NAMALWA (cell line): ENCODE results near the gene ELF5.

Experiments
- DNase-seq: peaks from one replicate; pipeline ENCODE4 v3.0.0-alpha.2; 2015; ENCODE audit warnings: low spot score

ELF5 gene

DNA sequence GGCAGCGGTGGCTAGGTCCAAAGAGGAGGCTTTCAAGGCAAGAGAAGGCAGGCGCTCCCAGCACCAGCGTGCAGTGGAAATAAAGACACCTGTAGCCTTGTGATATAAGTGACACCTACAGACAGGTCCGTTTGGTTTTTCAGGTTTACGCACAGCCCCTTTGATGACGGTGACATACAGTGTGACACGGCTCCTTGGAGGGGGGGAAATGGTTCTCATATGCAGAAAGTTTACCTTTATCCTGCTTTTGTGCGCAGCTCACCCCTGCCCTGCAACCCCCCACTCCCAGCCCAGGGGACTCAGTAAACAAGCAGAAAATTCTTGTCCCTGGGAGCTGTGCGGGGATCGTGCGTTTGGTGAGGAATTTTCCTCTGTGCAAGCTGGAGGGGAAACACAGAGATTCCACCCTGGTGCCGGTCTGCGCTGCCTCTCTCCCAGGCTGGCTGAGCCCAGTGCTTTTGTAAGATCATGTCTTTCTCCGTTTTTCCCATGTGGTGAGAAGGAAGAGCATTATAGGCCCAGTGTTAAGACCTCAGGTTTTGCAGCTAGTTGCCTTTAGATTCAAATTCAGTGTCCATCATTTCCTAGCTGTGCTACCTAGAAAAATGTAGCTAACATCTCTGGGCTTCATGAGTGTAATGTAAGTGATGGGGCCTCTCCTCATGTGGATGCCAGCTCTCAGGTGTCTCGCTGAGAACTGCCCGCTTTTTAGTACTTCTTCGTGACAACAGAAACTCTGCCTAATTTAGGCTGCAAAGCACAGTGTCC is at the start of gene ELF5:
Gene ELF5, minus strand, starts transcription at position 113 of the 768 bp plus-strand sequence. CDS start 8,045 bp downstream, outside the sequence.
- no peak for DNase-seq

DNA sequence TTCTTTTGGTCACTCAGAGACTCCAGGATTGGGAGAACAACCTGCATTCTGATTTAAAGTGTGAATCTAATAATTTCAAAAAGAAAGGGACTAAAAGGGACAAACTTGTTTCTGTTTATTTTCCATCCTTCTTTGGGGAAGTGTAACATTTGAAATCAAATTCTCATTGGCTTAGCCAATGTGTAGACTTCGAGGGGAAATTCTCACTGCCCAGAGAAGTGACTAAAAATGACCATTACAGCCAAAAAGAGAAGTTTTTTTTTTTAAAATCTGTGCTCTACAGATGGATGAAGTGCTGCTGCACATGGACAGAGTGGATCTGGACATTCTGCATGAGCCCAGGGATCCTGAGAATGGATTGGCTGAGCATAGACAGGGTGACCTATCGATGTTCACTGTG is 49.4 kb upstream of the ELF5 start:
- no peak for DNase-seq

DNA sequence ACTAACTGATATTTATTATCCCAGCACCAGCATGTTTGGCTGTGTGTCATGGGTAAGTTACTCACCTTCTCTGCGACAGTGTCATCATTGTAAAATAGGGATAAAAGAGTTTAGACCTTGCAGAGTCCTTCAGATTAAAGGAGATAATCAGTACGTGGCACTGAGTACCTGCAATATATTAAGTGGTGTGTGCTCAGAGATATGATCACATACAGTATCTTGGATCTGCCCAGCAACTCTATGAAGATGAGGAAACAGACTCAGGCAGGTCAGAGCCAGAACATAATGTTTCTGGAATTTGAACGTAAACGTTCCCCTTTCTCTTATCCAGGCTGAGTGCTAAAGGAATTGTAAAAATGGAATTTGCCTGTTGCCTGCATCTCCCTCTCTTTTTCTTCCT is 46.9 kb upstream of the ELF5 start:
- DNase-seq: no peak

DNA sequence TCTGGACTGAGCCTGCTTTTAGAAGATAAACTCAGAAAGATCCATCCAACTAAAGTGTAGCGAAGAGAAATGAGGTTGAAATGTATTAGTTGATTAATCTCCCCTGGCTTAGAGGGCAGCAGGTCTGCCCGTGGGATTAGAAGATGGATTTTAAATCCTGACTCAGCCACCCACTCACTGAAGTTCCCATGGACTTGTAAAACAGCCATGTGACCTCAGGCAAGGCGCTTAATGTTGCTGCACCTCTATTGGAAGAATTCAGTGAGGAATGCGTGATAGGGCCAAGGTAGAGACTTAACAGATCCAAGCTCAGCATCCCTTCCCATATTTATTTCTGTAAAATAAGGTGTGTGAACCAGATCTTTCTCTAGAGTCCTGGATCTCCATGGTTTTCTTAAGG is 45.1 kb upstream of the ELF5 start:
- no peak for DNase-seq

DNA sequence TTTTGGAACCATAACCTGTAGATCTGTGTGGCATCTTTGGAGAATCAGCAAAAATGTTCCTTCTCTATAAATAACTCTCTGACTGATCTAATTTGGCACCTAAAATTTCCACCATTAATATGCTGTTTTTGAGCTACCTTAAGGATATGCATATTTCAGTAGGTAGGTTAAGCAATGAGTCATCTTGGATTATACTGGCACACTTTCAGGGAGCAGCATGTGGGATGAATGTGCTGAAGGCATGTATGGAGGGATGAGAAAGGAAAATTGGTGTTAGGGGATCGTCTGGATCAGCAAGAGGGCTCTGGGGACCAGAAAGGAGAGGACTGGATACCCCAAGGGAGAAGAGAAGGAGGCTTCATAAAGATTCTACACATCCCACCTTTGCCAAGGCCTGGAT is 44.6 kb upstream of the ELF5 start:
- DNase-seq: no peak

DNA sequence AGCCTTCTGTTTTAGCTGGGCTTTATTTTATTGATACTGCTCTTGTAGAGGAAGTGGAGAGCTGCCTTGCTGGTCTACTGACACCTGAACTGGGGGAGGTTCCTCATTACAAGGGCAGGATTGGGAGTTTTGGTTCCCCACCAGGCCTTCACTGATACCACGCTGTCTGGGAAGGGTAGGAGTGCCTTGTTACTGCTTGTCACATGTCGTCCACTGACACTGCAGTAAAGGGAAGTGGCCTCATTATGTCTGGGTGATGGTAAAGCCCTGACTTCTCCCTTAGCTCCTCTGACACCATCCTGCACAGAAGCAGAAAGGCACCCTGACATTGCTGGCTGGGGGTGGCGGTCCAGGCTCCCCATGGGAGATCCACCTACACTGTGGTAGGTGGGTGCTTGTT is 38.7 kb upstream of the ELF5 start:
- DNase-seq: no peak

DNA sequence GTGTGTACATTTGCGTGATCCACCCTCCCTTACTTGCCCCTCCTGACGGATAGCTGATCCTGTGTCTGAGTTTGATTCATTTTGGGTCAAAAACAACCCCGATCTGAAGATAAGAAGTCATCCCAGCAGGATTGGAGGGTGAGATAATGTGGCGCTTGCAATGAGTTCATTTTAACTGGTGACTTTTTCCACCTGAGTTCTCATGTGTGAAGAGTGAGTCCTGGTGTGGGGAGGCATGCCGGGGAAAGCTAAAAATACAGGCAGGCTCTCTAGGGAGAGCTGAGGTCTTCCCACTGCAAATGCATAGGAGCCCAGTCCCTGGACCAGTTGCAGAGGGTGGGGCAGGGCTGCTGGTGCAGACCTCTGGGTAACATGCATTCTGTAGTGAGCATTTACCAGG is 35.7 kb upstream of the ELF5 start:
- DNase-seq: no peak

DNA sequence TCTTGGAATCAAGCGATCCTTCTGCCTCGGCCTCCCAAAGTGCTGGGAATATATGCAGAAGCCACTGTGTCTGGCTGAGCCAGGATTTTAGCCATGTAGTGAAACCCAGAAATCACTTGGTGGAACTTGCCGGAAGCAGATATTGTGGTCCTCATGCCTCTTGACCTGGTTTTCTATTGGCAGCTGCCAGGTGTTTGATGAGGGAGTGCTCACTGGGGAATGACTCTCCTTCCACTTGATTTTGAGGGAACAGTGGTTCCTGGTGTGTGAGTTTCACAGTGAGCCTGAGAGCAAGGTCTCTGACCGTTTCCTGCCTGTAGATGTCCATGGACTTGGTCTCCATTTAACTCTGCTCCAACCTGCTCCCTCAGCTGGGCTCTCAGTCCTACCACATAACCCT is 34.7 kb upstream of the ELF5 start:
- no peak for DNase-seq

DNA sequence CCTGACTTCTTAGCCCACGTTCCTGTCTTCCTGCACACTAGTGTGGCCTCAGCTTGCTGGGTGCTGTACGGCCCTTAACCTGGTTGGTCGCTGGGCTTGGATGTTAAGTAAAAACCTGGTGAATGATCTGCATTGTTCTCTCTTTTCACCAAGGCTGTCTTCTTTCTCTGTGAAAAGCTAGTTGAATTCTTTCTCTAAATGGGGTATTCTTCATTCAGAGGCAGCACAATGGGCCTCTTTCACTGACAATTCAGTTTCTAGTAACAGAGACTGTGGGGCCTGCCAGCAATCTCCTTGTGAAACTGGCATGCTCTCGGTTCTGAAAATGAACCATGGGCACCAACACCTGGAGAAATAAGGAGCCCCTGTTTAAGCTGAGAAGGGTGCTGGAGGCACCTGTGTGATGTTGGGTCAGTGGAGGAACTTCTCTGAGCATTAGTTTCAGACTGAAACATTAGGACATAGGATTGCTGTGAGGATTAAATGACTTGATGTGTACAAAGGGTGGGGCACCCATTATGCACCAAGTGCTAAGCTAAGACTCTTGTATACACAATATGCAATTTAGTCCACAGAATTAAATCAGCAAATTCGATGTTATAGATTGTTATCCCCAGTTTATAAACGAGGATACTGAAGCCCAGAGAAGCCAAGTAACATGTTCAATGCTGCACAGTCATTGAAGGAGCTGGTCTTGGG is 33.1 kb upstream of the ELF5 start:
- no peak for DNase-seq

DNA sequence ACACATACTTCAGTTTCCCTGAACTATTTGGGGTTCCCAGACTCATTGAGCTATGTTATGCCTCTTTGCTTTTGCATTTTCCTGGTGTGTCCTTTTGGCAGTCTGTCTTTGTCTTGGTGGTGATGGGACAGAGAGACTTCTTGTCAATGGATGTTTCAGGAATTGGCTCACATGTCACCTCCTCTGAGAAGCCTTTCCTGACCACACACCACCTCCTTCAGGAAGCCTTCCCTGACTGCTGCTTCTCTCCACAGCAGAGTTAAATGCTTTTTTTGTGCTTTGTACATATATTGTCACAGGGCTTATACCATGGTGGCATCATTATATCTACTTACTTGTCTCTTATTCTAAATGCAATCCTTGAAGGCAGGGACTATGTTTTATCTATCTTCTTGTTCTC is 28.5 kb upstream of the ELF5 start:
- no peak for DNase-seq

DNA sequence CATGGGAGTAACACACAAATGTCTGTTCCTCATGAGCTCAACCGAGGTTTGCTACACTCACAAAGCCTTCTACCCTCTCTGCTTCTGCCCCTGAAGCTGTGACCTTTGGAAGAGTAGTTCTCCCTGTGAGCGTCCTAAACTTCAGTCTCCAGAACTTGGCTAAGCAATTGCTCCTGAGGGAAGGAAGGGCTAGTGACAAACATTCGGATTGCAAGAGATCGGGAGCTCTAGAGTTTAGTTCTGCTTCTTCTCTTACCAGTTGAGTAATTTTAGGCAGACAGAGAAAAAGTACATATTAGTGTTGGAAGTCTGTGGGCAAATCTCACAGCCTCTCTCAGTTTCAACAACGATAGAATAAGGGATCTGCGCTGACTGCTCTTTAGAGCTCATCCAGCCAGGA is 27.3 kb upstream of the ELF5 start:
- DNase-seq: no peak

DNA sequence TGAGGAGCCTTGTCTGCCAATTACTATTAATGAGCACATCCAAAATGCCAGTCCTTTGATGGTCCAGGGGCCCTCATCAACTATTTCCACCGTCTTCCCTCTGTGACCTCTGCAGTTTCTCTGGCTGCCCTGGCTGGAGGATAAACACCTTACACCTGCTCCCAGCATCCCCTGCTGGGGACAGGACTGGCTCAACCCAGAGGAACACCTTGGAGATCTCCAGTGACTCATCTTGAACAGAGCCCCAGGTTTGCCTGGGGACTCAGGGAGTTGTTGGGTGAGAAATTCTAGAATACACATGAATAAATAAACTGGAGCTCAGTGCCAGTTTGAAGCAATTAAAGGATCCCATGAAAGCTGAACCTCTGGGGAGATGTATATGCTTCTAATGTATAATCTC is 24.0 kb upstream of the ELF5 start:
- no peak for DNase-seq

DNA sequence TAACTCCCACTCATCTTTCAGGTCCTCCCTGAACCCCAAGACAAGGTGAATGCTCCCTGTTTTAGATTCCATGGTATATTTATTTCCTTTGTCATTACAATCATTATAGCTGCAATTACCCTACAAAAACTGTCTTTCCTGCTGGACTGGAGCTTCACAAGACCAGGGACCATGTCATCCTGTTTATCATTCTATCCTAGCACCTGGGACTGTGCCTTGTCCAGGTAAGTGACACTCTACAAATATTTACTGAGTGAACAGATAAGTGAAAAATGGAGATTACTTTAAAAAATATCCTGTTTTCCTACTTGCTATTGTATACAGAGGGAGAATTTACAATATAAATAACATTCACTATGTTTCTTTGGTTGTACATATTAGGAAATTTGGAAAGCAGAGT is 22.5 kb upstream of the ELF5 start:
- no peak for DNase-seq

DNA sequence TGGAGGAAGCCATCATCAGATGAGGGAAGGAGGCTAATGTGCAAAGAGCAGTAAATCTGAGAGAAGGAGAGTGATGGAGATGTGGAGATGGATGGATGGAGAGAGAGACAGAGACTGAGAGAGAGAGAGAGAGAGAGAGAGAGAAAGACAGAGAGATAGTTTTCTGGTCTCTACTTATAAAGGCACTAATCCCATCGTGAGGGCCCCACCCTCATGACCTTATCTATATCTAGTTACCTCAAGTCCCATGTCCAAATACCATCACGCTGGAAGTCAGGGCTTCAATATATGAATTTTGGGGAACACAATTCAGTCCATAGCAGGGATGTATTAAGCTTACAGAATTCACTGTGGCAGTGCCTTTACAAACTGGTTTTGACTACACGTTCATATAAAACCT is 21.2 kb upstream of the ELF5 start:
- no peak for DNase-seq

DNA sequence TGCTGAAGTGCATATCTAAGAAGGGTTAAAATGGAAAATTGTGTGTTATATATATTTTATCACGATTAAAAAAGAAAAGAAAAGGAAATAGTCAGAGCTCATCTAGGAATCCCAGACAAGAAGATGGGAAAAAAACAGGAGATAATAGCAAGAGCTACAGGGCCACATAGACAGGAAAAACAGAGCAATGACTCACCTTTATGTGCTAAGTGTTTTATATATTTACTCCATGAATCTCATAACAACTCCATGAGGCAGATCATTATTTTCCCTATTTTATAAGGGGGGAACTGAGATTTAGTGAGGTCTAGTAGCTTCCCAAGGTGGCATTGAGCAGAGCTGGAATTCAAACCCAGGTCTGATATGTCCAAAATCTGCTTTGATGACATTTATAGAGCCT is 18.1 kb upstream of the ELF5 start:
- no peak for DNase-seq

DNA sequence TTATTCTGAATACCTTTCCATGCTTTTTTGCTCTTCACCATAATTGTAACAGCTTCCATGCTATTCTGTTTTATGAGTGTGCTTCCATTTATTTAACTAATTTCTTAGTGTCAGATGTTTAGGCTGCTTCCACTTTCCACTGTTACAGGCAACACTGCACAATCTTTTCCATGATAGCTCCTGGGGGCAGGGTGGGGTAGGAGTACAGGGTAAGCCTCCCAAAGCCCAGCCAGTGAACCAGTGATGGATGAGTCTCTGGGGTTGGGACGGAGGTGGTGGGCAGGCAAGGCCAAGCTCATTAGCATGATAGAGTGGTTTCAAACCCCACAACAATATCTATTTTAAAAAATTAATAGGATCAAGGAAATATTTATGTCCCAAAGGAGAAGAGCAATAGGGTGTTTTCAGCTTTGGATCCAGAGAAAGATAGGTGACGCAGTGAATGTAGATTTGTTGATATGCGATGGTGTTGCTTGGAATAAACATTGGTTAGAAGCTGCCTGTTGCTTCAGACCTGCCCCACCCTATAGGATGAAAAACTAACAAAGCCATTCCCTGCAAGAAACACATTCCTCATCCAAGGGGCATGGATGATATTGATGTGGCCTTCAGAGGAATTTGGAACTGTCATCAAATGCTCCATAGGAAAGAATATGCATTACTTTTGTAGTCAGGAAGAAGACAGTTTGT is 17.1 kb upstream of the ELF5 start:
- DNase-seq: no peak

DNA sequence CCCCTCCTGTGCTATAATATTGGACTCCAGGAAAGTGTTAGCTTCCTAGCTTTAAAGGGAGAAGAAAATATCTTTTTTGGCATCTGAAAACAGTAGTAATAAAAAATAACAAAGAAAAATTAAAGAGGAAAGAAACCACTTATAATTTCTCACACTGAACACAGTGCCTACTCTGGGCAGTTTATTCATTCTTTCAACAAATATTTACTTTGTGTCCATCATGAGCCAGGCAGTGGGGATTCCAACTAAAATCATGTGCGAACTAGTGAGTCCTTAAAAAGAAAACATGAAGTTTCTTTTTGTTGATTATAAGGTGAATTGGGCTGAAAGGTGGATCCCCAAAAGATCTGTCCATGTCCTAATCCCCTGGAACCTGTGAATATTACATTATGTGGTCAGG is 16.0 kb upstream of the ELF5 start:
- no peak for DNase-seq

DNA sequence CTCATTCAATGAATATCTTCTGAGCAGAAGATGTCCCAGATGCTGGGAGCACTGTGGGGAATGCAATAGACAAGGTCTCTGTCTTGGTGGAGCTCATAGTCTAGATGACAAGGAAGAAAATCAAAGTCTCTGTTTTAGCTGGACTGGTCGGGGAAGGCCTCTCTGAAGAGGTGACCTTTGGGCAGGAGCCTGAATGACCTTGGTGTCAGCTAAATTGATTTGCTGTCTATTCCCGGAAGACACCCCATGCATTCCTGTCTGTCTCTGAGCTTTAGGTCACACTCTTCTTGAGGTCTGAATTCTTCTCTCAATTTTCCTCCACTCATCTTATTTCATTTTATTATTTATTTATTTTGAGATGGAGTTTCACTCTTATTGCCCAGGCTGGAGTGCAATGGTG is 14.5 kb upstream of the ELF5 start:
- DNase-seq: no peak

DNA sequence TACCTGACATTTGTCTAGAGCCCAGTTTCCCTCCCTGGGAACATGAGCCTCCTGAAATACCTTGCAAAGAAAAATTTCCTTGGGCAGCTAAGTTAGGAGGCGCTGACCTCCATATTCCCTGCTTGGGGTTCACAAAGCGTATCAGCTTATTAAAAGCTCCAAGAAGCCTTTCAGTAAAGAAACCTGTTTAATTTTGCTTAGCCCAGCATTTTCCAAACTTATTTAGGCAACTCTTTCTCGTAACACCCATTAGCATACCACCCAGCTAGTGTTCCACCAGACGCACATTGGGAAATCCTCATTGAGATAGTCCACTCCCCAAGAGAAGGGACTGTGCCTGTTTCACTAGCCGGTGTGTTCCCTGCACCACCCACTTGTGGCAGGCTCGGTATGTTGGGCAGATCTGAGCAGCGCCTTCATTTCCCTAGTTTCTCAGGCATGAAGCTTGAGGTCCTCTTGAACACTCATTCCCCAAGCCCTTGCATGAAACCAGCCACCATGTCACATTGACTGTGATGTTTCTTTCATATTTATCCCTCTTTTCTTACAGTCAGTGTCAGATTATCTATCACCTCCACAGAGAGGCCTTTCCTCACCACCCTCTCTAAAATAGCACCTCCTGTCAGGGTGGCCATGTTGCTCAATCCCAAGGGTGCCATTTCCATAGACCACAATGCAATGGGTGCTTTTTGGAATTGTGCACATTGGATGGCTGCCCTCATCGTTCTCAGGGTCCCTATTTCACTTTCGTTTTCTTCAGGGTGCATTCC is 12.5 kb upstream of the ELF5 start:
- DNase-seq: no peak

DNA sequence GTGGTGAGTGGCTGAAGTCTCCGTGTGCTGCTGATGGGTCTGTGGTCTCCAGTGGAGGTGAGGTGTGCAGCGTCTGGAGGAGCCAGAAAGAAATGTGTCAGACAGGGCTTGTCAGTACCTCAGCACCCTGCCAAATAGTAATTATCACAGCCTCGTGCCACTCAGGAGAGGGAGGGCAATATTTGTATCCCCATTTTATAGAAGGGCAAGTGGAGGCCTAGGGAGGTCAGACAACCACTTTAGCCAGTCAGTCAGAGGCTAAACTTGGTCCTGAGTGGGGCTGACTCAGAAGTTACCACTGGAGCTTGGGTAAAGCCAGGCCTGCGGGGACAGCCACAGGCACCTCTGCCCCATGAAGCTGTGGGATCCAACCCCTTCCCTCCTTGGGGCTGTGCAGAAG is 11.5 kb upstream of the ELF5 start:
- no peak for DNase-seq

DNA sequence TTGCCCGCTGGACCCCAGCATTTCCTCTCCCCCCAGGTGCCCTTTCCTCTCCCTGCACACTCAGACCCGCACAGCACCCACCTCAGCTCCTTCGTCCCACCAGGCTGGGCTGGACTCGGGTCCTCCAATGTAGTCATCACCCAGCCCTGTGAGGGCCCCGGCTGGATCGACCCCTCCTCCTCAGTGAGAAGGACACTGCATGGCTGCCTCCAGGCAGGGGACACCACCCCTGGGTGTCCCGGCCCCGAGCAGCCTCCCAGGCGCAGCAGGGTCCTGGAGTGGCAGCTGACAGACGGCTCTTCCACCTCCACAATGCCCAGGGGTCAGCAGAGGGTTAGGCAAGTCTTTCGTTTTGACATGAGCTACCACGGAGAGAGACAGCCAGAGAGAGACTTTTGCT is 11.1 kb upstream of the ELF5 start:
- no peak for DNase-seq

DNA sequence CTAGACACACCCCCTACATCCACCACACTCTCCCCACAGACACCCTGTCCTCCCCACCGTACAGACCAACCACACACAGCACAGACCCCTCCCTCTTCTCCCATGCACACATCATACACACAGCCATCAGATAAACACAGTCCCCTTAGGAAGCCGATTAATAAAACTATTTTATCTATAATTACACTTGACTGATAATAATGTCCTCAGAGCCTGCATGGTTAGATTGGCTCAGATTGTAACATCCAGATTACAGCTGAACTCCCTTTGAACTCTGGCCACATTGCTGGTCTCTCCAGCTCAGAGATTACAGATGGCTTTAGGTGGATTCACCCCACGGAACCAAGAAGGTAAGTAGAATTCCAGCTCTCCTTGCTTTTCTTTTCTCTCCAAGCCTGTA is 9.5 kb upstream of the ELF5 start:
- DNase-seq: no peak

DNA sequence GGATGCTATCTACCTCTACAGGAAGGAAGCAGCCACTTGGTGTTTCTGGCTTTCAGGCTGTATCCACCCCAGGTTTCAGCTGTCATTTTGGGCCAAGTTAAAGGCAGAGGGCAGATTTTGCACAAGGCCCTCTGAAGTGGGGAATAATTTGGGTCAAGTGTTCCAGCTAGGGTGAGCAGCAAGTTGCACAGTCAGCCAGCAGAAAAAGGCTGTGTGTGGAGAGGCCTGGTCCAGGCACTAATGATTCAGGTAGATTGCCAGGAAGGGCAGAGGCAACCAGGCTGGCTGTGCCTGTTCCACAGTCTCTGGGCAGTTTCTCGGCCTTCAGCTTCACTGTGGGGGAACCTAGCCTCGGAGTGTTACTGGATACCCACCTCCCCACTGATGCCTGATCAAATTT is 8.6 kb upstream of the ELF5 start:
- no peak for DNase-seq
